Measurements from ENCODE around the gene COL4A2.
"Not testable (repeated sequence)": the region's sequence is repeated elsewhere in the genome, so short reads cannot be mapped to it uniquely, and the experiment has no call there.

Gene COL4A2

DNA sequence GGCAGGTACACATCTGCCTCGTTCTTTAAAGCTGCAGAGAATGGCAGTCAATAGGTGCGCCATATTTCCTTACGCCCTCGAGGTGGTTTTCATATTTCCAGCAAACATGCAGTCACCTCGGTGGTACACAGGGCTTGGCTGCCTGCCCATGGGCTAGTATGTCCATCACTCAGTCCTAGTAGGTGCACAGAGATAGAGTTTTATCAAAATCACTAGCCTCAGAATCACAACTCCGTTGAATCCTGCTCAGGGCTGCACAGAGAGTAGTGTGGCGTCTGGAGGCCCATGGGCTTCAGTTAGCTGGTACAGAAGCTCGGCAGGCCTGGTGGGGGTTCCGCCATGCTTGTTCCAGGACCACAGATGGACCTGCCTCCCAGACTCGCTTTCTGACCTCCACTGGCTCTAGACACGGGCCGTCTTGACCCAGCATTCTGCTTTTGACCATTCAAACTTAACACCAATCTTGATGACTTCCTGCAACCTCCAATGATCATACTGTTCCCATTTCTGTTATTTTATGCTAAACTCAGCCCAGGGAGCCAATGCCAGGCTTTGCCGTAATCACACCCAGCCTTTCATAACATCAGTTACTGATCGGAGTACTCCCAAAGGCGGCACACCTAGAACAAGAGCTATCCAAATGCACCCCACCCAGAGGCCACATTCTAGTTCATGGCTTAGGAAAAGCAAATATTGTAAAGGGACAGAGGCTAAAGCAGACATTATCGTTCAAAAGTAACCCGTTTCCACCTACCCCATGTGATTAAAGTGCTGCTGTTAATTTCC, 134.1 kb downstream of the COL4A2 start:
- DNase-seq (ENCODE audit: low read depth): no peak

DNA sequence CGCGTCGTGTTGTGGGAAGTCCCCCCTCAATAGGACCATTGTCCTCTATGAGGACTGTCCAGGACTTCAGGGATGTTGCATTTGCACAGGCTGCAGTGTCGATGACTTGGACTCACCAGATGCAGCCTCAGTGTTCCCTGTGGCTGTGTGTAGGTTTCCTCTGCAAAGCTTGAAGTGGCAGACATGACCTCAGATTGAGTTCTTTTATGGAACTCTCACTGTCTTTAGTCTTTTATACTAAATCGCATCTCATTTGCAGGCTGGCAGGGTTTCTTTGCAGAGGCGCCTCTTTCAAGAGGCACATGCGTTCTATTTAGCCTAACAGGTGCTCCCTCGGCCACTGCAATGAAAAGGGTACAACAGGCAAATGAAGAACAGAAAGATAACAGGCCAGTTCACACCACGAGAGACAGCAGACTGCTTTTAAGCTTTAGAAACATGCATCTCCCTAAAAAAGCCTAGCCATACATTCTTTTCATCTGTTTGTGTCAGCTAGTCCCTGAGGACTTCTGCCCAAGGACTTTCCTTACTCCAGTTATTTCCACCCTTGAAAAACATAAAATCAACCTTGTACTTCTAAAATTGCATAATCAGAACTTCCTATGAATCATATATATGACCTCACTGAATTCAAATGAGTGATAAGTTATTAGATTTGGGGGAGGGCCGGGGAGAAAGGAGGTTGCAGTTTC, 136.0 kb downstream of the COL4A2 start:
- peak; percentile 39 for DNase-seq (ENCODE audit: low read depth)

DNA sequence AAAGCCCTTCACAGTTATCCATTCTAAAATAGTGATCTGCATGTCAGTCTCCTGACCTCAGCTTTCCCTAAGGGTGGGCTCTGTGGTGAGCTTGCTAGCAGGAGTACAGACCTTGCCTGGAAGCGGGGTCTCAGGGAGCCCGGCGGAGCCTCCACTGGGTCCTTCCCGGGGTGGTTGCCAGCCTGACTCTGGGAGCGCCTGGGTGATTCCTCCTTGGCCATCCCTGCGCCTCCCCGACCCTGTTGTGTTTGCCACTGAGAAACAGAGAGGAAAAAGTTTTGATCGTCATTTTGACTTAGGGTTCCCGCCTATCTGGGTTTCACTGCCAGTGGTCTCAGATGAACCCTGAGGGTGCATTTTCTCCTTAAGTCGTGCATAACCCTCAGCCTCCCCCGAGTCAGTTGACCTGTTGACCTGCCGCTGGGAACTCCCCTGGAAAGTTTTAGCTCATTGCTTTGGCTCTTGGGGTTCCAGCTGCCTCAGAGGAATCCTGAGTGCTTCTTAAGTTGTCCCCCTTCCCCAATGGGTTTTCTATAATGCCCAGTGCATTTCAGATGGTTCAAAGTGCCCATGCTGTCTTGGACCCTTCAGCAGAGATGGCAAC, 136.6 kb downstream of the COL4A2 start:
- DNase-seq (ENCODE audit: low read depth): no peak

DNA sequence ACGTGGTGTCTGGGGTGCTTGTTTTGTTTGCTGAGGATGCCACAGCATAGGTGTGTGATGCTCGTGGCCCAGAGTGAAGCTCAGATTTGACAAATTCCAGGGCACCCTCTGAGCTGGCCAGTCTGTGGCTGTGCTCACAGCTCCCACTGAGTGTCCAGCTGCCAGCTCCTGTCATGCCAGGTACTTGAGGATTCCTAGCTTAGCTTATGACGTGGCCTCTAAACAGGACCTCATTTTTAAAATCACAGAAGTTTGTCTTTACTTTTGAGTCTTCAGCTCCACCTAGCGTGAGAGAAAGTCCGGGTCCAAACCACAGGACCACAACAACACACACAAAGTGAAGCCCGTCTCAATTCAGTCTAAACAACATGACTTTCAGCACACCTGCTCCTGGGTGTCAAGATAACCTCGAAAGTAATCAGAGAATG, 137.2 kb downstream of the COL4A2 start:
- DNase-seq (ENCODE audit: low read depth): peak; percentile 48

DNA sequence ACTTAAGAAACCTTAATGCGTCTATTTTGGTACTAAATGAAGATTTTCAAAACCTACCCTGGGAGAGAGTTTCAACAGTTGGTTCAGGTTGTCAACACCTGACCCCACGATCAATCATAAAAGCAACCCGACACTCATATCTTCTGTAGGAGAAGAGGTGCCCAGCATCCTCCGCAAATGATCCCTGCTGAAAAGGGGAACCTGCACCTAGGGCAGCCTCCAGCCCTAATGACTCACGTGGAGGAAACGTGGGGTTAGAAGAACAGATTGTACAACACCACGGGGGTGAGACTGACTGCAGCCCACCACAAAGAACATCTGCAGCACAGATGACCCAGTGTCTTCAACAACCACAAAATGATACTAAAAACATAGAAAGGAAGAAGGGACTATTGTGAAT, 138.1 kb downstream of the COL4A2 start:
- DNase-seq (ENCODE audit: low read depth): no peak

DNA sequence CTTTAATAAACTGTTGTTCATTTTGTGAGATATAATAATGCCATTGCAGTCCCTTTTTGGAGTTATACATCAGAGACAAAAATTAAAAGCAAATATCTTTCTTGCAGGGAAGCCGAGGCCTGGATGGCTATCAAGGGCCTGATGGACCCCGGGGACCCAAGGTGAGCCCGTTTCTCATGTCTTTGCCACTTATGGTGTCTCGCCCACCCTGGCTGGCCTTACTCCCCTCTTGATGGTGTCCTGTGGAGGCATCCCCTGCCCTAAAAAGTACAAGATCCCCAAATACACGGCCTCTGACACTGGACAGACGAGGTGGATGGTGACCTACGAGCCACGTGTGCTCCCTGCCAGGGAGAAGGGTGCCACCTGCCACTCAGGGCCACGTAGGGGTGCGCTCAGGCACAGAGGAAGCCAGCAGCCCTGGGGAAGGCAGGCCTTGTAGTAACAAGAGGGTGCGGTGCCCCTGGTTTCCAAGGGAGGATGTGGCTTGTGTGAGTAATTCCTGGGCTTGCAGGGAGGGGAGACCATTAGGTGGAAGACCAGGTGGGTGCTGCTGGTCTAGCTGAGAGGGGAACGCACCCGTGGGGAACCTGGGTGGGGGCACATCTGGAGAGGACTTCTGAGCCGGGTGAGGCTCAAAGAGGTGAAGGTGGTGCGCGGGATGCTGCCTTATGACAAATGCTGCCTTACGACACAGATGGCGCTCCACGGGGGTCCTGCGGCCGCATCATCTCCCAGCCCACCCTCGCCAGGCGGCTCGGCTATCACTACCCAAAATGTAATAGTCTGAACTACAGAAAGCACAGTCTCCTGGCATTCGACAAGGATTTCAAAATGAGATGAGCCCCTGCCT, 138.9 kb downstream of the COL4A2 start:
- DNase-seq (ENCODE audit: low read depth): no peak

DNA sequence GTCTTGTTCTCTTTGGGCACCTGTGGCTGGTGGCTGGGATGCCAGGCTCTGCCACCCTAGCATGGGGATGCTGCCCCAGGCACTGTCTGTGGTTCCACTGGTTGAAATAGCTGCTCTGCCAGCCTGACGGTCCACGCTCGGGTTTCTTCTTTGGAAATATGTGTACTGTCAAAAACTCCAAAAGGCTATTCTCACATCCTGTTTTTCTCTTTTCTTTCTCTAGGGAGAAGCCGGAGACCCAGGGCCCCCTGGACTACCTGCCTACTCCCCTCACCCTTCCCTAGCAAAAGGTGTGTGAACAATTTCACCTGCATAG, 139.4 kb downstream of the COL4A2 start:
- DNase-seq (ENCODE audit: low read depth): no peak

DNA sequence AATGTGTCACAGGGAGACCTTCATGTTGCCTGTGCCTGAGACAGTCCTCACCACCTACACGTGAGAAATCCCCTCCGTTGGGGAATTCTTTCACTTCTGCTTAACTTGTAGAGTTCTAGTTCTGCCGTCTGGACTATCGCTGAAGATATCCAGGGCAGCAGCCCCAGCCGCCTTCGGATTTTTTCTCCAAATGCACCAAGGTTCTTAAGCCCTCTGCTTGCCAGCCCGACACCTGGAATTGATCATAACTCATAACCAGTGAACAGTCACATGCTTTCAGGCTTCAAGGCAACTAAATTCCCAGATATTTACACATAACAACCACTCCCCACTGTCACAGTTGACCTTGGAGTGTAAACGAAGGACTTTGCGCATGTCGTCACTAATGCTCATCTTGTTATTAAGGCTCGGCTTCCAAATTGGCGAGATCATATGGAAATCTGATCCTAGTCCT, 140.0 kb downstream of the COL4A2 start:
- DNase-seq (ENCODE audit: low read depth): peak; percentile 77

DNA sequence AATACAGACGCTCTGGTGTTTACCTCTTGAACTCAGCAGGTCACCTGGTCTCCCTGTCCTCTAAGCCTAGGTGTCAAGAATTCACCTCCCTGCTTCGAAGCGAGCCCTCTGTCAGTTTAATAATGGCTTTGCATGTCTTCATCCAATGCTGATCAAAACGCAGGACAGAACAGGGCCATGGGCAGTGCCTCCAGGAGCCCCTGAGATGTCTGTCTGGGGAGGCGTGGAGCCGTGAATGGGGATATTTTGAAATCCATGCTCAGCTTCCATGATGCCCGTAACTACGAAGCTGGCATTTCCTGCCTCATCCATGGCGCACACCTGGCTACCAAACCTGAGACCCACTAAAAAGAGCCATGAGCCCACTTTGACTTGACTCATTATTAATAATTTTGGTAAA, 140.7 kb downstream of the COL4A2 start:
- no peak for DNase-seq (ENCODE audit: low read depth)

DNA sequence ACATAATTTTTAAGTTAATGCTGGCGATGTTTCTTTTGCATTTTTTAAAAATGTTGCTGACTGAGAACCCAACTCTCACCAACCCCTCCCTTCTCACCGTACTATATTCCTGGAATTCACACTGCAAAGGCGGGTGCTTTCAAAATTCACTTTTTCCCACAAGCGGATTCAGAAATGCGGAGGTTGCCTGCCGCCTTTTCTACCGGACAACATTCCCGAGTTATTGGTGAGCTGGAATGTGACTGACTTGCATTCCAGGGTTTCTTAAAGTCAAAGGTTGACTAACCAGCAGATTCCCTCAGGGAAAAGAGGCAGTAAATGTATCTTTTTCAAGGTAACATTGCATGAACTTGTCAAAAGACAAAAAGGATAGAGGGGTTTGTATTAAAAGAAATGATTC, 141.1 kb downstream of the COL4A2 start:
- DNase-seq (ENCODE audit: low read depth): no peak

DNA sequence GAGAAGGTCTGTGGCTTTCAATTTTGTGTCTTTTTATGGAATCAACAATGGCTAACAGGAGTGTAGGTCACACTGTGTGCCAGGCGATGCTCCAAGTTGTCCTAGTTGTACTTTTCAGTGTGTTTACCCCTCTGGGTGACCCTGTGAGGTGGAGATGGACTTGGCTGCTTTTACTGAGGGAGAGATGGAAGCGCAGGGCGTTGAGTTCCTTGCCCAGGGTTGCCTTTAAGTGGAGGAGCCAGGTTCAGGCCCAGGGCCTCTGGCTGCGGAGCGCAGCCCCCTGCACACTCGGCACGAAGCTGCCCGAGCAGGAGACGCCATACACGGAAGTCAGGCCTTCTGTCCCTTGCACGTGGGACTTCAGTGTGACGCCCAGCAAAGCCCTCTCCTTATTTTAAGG, 141.6 kb downstream of the COL4A2 start:
- DNase-seq (ENCODE audit: low read depth): no peak

DNA sequence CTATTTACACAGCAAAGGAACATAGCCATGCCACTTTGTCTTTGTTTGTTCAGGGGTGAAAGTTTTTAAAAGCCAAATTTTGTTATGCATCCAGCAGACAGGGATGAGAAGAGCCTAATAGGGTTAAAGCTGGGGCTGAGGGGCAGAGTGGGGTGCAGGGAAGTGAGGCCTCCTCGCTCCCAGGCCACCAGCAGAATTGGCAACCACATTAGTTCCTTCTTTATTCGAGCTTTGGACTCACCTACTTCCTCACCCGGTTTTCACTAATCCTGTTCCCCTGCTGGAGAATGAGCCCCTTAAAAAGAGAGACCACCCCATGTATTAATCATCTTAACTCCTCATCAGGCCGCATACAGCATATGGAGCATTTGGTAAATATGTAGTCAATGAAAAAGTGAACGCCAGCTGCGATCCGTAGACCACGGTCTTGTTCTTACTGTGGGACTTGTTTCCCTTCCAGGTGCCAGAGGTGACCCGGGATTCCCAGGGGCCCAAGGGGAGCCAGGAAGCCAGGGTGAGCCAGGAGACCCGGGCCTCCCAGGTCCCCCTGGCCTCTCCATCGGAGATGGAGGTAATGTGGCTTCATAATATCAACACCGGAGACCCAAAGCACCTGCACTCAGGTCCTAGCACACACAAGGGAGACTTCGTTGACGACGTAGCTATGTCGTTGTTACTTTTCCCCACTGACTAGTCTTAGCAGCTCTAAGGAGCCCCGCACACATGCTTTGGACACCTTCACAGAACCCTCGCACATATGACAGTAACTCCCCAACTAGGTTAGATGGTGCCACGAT, 142.3 kb downstream of the COL4A2 start:
- DNase-seq (ENCODE audit: low read depth): no peak

DNA sequence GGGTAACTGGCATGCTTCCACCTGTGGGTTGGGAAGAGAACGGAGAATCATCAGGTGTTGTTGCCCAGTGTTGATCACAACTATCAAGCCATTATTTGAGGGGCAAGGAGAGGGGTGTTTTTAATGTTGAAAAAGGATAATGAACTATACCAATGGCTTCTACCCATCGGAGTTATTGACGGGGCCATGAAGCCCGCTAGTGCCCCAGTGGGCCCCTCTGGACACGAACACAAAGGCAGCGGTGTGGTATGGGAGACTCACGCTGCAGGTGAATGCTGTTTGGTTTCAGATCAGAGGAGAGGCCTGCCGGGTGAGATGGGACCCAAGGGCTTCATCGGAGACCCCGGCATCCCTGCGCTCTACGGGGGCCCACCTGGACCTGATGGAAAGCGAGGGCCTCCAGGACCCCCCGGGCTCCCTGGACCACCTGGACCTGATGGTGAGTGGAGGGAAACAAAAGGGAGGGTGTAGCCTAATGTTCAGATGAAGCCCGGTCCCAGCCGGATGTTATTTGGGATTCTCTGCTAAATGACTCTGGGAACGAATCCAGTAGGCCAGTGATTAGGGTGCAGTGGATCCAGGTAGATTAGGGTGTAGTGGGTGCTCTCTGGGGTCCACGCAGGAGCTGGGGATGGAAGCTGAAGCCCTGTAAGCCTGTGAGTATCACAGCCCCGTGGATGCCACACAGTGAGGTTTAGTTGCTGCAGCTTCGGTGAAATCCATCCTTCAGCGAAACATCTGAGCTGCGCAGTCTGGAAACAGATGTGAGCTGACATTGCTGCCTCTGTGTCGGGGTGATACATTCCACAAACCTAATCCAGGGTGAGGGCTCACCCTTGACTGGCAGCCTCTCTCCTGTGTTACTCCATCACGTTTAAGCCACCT, 143.2 kb downstream of the COL4A2 start:
- DNase-seq (ENCODE audit: low read depth): no peak

DNA sequence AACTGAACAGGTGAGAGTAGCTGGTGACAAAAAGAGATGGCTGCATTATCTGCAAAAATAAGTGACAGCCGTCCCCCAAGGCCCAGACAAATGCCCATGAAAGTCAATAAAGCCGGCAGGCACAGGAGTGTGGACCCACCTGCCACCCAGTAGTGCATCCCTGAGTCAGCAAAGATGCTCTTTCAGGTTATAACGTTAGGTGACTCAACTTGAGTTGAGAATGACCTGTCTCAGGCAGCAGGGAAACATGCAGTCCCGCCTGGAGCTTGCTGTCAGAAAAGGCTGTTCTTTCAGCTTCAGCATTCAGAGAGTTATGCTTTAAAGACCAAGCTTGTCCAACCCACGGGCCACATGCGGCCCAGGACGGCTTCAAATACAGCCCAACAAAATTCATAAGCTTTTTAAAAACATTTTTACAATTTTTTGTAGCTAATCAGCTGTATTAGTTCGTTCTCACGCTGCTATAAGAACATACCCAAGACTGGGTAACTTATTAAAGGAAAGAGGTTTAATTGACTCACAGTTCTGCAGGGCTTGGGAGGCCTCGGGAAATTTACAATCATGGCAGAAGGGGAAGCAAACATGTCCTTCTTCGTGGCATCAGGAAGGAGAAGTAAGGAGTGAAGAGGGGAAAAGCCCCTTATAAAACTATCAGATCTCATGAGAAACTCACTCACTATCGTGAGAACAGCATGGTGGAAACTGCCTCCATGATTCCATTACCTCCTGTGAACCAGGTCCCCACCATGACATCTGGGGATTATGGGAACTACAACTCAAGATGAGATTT, 144.1 kb downstream of the COL4A2 start:
- DNase-seq (ENCODE audit: low read depth): no peak

DNA sequence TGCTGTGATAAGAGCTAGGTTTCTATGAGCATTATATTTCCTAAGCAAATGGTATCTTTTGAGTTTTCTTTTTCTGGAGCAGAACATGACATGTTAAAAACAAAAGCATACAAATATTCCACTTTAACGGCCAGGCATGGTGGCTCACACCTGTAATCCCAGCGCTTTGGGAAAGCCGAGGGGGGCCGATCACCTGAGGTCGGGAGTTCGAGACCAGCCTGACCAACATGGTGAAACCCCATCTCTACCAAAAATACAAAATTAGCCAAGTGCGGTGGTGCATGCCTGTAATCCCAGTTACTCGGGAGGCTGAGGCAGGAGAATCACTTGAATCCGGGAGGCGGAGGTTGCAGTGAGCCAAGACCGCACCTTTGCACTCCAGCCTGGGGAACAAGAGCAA, 146.0 kb downstream of the COL4A2 start:
- not testable (repeated sequence) for DNase-seq (ENCODE audit: low read depth)

DNA sequence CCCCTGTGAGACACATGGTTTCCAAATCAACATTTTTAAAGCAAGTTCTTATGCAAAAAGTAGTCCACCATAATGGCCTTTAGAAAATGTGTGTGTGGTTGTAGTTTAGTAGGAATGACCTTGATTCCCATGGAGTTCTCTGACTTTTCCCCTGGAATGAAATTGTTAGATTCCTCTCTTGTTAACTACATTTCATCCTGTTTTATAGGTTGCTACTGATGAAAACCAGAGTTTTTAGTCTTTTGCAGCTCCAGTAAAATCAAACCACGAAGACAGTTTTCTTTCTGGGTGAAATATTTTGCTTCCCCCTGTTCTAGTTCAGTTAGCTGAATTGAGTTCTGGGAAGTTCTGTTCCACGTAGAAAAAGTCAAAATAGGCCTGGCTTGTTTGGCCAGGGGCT, 146.7 kb downstream of the COL4A2 start:
- DNase-seq (ENCODE audit: low read depth): no peak

DNA sequence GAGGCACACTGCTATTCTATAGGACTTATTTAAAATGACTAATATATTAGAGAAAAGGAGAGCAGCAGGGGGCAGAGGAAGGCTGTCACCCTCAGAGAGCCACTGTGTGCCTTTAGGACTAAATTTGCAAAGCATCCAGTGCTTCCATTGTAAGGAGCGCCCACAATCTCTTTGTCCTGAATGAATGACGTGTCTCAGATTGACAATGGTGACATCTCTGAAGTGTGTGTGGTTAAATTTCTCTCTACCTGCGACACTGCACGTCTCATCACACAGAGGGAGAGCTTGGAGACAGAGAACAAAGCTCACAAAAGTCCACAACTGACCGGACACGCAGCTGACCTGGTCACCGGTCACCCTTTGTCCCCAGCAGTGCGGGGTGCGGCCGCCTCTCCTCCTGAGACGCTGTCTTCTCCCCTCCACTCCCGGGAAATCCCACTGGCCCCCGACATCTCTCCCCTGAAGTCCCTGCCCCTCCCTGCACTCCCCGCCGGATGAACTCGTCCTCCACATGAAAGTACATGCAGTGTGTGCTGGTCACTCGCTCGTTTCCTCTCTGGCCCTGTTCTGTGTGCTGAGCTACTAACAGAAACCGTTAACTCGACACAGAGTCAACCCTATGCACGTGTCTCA, 147.3 kb downstream of the COL4A2 start:
- DNase-seq (ENCODE audit: low read depth): no peak

DNA sequence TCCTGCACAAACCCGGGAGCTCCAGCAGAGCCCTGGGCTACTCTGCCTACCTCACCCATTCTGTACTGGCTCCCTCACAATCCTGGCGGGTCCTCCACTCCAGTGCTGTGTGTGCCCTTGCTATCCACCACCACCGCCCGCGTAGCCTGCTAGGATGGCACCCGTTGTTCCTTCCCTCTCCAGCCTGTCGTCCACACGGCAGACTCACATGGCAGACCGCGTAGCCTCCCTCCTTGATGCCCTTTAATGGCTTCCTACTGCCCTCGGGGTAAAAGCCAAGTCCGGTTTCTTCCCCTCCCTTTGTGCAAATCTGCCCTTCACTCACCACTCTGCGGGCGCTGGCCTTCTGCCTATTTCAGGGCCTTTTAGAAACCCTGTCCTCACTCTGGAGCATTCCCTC, 147.9 kb downstream of the COL4A2 start:
- DNase-seq (ENCODE audit: low read depth): no peak

DNA sequence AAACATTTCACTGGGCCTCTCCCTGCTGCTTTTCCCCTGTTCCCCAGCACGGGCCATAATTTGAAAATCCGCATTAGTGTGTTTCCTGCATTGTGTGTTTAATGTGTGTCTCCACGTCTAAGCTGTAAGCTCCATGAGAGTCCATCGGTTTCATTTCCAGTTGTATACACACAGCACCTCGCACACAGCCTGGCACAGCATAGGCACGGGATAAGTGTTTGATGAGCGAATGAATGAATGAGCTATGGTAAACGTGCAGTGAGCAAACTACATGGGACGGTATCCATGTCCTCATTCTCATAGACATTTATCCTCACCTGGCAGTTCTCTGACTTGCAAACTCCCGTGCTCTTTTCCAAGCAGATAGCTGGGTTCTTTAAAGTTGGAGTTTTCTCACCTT, 148.4 kb downstream of the COL4A2 start:
- no peak for DNase-seq (ENCODE audit: low read depth)
